WI38 (cell line): ENCODE data around the gene EGFR.

Experiments
- H3K4me3 ChIP-seq: 2 replicates; pipeline ENCODE4 v1.5.1; 2011; ENCODE audit warnings: low read depth, mild to moderate bottlenecking, control low read depth, low read length
- CTCF ChIP-seq: IDR thresholded peaks from 2 replicates; pipeline ENCODE4 v1.5.1; 2012; ENCODE audit warnings: low read depth, mild to moderate bottlenecking, control low read depth, low read length

The EGFR gene

GRCh38 chr7:55170335-55171069 is 151.7 kb downstream of the EGFR start:
- no peak overlapping the region for H3K4me3 ChIP-seq
- TF ChIP-seq CTCF: no peak

GRCh38 chr7:55171157-55171556 is 152.3 kb downstream of the EGFR start:
- TF ChIP-seq CTCF: no peak
- no peak overlapping the region for H3K4me3 ChIP-seq

GRCh38 chr7:55172161-55172560 is 153.3 kb downstream of the EGFR start:
- no peak for TF ChIP-seq CTCF
- no peak overlapping the region for H3K4me3 ChIP-seq

- TF ChIP-seq CTCF: no peak
- H3K4me3 ChIP-seq: no peak overlapping the region
These were observed 154.2 kb downstream of the EGFR start for GRCh38 chr7:55172881-55173609.

- H3K4me3 ChIP-seq: no peak overlapping the region
- TF ChIP-seq CTCF: no peak
These were observed 154.9 kb downstream of the EGFR start for GRCh38 chr7:55173671-55174070.

GRCh38 chr7:55174456-55174855 is 155.6 kb downstream of the EGFR start:
- TF ChIP-seq CTCF: no peak

GRCh38 chr7:55174856-55175255 is 156.0 kb downstream of the EGFR start:
- TF ChIP-seq CTCF: no peak
- H3K4me3 ChIP-seq: no peak overlapping the region

More at GRCh38 chr7:55174456-55174855, 155.6 kb downstream of the EGFR start:
- H3K4me3 ChIP-seq: no peak overlapping the region
